ENCODE results near the gene MRTFA.
"Not testable (repeated sequence)": the region's sequence is repeated elsewhere in the genome, so short reads cannot be mapped to it uniquely, and the experiment has no call there.

The MRTFA gene

DNA sequence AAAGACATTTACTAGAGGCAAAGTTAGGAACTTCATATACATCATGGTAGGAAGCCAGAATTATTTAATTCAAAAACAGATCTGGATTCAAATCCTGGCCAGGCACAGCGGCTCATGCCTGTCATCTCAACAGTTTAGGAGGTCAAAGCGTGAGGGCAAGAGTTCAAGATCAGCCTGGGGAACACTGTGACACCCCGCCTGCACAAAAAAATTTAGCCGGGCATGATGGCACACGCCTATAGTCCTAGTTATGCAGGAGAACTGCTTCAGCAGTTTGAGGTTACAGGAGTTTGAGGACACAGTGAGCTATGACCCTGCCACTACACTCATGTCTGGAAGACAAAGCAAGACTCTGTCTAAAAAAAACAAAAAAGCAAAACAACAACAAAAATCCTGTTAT is 8.9 kb downstream of the MRTFA start:
- DNase-seq (ENCODE audit: low read depth in 2 of 2): no peak

DNA sequence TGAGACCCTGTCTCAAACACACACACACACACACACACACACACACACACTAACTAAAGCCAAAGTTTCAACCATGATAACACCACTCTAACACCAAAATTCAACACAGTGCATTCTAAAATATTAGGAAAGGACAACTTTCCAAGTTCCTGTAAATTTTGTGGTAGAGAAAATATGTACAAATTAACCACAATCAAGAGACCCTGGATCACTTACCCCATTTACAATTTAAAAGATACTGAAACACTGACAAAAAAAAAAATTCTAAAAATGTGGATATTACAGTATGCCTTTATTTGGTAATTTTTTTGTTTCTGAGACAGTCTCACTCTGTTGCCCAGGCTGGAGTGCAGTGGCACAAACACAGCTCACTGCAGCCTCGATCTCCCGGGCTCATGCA is 9.7 kb downstream of the MRTFA start:
- DNase-seq (ENCODE audit: low read depth in 2 of 2): no peak

DNA sequence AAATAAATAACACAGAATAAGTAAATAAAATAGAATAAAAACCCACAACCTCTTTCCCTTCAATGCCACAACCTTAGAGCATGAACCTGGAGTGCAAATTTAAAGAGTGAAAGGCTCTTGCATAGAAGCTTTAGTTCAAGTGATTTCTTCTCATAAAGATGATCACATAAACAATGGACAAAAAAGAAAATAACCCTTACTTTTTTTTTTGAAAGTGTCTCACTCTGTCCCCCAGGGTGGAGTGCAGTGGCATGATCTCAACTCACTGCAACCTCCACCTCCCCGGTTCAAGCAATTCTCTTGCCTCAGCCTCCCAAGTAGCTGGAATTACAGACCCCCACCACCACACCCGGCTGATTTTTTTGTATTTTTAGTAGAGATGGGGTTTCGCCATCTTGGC is 10.7 kb downstream of the MRTFA start:
- not testable (repeated sequence) for DNase-seq (ENCODE audit: low read depth in 2 of 2)

DNA sequence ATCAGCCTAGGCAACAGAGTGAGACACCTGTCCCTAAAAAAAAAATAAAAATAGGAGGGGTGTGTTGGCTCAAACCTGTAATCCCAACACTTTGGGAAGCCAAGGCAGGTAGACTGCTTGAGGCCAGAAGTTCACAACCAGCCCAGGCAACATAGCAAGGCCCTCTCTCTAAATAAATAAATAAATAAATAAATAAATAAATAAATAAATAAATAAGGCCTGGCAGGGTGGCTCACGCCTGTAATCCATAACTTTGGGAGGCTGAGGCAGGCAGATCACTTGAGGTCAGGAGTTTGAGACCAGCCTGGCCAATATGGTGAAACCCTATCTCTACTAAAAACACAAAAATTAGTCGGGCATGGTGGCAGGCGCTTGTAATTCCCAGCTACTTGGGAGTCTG is 11.2 kb downstream of the MRTFA start:
- DNase-seq (ENCODE audit: low read depth in 2 of 2): not testable (repeated sequence)

DNA sequence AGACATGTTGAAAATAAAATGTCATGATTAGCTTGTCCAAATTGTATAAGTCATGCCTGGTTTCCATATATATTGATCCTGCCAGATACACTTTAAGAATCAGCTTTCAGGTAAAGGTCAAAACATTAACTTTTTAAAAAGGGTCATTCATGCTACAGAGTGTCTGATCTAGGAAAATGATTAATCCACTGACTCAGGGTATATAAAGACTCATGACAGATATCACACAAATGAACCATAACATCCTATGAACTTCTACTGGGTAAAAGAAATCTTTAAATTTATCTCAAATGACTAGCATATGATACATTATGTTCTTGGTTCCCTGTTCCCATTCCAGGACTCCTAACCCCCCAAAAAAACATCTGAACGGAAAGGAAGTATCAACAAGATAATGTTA is 11.7 kb downstream of the MRTFA start:
- no peak for DNase-seq (ENCODE audit: low read depth in 2 of 2)

DNA sequence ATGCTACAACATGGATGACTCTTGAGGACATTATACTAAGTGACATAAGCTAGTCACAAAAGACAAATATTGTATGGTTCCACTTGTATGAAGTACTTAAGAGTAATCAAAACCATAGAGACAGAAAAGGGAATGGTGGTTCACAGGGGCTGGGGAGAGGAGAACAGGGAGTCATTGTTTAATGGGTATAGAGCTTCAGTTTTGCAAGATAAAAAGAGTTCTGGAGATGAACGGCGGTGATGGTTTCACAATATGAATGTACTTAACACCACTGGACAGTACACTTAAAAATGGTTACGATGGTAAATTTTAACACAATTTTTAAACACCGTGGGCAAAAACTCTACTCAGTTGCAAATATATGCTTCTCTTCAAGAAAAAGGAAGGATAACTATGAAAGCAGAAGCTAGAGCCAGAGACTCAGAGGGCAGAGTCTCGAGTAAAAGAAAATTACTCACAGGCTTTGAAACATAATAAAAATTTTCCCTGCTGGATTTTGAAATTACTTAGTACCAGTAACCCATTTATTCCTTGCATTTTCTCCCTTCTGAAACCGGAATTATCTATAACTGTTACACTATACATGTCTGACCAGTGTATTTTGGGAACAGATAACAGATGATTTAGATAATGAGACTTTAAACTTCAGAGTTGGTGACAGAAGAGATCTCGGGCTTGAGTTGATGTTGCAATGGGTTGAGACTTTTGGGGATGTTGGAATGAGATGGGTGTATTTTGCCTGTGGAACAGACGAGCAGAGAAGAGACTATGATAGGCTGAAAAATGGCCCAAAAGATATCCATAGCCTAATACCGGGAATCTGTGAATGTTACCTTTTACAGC is 15.0 kb downstream of the MRTFA start:
- DNase-seq (ENCODE audit: low read depth in 2 of 2): no peak

DNA sequence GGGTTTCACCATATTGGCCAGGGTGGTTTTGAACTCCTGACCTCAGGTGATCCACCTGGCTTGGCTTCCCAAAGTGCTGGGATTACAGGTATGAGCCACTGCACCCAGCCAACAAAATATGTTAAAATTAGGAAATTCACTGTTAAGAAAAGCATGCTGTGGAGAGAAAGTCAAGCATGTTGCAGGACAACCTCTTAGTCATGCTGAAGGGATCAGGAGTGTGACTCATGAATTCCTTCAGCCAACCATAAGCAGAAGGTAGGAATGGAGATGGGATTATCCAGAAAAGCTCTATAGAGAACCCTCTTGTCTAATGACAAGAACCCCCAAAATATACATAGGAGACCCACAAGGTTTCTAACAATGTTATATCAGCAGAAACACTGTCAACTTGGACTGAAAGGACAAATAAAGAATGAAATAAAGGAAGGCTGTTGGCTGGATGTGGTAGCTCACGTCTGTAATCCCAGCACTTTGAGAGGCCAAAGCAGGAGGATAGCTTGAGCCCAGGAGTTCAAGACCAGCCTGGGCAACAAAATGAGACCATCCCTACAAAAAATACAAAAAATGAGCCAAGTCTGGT is 16.0 kb downstream of the MRTFA start:
- no peak for DNase-seq (ENCODE audit: low read depth in 2 of 2)

DNA sequence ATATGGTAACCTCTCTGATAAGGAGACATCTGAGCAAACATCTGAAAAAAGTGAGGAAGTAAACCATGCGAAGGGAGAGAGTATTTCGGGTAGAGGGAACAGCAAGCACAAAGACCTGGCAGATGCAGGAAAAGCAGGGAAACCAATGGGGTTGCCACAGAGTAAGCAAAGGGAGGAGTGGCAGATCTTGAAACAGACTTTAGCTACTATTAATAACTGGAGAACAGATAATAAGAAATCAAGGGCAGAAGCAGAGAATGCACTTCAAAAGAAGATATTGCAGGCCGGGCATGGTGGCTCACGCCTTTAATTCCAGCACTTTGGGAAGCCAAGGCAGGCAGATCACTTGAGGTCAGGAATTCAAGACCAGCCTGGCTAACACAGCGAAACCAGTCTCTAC is 18.1 kb downstream of the MRTFA start:
- no peak for DNase-seq (ENCODE audit: low read depth in 2 of 2)

DNA sequence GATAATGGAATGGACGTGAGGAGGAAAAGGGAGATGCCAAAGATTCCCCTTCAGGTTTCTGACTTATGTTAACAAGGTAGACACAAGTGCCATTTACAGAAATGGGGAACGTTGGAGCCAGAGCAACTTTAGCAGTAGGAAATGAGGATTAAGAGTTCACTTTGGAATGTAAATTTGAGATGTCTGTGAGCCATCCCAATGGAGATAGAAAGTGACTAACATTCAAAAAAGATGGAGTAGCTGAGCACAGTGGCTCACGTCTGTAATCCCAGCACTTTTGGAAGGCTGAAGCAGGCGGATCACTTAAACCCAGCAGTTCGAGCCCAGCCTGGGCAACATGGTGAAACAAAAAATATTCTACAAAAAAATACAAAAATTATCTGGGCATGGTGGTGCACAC is 19.9 kb downstream of the MRTFA start:
- DNase-seq (ENCODE audit: low read depth in 2 of 2): no peak

DNA sequence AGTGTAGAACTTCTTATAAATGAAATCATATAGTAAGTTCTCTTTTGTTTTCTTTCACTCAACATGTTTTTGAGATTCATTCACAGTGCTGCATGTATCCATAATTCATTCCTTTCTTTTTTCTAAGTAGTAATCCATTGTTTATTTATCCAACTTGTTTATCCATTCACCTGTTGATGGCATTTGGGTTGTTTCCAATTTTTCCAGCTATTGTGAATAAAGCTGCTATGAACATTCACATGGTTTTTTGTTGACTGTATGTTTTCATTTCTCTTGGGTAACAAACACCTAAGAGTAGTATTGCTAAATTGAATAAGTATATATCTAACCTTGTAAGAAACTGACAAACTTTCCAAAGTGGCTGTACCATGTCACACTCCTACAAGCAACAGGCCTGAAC is 23.5 kb downstream of the MRTFA start:
- DNase-seq (ENCODE audit: low read depth in 2 of 2): no peak

DNA sequence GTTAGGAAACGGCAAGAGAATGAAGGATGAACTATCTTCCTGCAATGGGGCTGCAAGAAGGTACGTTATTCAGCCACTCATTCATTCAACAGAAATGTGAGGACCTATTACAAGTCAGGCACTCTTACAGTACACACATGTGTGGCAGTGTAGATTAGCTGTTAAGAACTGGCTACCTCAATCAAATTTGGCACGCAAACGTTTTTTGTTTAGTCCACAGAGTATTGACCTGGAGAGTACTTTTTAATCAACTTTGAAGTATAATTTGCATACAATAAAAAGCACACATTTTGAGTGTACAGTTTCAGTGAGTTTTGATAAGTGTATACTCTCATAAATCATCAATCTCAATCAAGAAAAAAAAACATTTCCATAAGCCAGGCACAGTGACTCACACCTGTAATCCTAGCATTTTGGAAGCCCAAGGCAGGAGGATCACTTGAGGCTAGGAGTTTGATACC is 24.2 kb downstream of the MRTFA start:
- no peak for DNase-seq (ENCODE audit: low read depth in 2 of 2)

DNA sequence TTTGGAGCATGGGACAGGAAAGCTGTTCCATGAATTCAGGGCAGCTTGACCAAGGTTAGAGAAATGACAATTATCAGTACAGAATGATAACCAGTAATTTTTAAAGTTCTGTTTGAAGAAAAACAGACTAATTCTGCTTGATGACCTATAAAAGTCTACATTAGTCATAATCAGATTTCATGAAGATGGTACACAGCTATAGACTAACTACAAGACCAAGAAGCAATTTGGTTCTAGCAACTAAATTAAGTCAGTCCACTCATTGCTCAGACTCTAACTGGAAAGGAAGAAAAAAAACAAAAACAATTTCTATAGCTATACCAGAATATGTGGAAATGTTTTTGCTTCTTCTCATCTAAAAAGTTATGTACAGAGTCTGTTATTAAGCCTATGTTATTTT is 24.9 kb downstream of the MRTFA start:
- no peak for DNase-seq (ENCODE audit: low read depth in 2 of 2)

DNA sequence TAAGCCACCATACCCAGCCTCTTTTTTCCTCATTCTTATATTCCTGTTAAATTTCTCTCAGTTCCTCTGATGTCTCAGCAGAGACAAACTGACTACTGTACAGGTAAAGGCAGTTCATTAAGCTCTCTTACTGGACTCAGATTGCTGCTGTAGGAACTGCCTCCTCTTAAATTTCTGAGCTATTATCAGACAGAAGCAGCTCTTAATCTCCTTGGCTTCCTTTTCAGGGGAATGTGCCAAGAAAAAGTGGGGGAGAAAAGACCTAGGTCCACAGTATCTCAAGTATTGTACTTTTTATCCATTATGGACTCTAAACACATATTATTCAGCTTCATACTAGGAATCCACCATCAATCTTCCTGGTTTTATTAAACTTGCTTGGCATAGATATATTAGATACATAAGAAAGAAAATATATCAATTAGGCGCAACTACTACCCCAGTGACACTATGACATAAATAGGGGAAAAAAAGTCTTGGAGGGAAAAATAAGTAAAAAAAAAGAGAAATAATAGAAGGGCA is 26.1 kb downstream of the MRTFA start:
- DNase-seq (ENCODE audit: low read depth in 2 of 2): no peak

DNA sequence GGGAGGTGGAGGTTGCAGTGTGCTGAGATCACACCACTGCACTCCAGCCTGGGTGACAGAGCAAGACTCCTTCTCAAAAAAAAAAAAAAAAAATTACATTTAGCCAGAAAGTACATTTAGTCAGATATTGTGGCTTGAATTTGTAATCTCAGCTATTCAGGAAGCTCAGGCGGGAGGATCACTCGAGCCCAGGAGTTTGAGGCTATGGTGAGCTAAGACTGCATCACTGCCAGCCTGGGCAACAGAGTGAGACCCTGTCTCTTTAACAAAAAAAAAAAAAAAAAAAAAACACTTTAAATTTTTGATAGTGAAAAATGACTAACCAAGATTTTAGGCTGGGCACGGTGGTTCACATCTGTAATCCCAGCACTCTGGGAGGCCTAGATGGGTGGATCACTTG is 27.3 kb downstream of the MRTFA start:
- no peak for DNase-seq (ENCODE audit: low read depth in 2 of 2)

DNA sequence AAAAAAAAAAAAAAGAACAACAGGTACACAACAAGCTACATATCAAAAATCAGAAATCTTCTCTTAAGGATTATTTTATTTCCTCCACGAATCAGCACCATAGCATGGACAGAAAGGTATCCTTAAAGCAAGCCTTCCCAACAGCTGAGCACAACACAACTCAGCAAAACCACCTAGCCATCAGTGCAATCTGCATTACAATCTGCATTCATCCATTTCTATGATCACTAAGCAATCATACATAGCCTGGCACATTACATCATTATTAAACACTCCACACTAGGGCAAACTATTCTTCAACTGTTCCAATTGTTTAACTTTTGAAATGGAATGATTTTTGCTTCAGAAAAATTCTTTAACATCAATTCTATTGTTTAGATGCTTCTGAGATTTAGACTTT is 29.0 kb downstream of the MRTFA start:
- DNase-seq (ENCODE audit: low read depth in 2 of 2): no peak

DNA sequence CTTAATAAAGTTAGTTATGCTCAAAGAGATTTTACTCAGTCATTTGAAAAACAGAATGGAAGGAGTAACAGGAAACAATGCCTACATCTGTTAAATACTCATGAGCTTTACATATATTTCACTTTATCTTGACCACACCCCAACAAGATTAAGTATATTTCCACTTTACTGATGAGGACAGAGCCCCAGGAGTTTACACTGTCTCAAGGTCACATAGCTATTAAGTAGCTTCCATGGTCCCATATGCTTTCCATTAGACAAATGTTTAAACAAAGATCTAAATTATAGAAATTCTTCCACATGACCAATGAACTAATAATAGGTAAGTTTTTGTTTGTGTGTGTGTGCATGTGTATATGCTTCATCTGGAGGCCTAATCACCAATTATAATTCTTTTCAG is 30.2 kb downstream of the MRTFA start:
- DNase-seq (ENCODE audit: low read depth in 2 of 2): no peak

DNA sequence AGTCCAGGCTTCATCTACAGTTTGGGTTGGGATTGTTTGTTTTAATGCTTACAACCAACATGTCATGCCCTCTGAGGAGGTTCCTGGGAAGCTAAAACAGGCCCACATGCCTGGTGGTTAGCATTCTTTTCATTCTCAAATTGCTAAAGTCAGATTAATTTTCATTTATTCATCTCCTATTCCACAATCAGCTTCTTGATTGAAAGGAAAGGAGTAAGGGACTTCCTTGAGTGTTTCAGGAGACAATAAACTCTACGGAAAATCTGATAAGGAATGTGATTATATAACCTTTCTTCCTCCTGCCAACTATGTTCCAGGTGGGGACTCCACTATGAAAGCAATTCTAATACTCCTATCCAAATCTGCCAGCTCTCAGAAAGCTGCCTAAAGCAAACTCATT is 30.8 kb downstream of the MRTFA start:
- DNase-seq (ENCODE audit: low read depth in 2 of 2): no peak

DNA sequence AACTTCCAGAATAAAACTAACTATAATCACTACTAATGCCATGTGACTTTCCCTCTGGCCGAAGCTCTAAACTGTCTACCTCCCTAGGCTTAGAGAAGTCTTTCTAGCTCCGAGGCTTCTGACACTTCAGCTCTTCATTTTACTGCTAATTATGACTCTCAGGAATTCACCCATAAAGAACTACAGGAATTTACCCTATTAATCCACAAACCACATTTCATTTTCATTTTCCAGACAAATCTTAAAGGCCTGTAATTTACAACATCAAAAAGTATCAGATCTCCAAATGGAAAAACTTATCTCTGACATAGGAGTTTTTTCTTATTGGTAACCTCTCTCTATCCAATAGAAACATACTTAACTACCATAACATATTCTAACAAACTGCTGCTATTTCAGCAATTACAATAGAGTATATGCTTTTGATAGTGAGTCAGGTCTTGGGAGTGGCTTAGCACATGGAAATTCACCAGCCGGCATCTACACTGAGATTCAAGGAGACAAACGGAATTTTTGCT is 33.4 kb downstream of the MRTFA start:
- DNase-seq (ENCODE audit: low read depth in 2 of 2): no peak

DNA sequence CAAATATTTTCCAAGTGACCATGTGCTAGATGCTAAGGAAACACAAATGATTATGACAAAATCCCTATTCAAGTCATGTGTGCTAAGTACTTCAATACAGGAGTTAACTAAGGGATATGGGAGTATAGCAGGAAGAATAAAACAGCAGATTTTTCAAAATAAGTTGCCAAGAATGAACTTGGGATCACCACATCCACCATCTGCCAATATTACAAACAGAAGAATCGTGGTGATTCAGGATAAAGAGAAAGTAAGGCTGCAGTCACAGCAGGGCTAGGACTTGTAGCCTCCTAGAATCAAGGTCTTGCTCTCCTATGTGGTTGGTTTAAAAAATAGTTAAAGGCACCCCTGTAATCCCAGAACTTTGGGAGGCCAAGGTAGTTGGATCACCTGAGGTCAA is 34.3 kb downstream of the MRTFA start:
- DNase-seq (ENCODE audit: low read depth in 2 of 2): no peak

DNA sequence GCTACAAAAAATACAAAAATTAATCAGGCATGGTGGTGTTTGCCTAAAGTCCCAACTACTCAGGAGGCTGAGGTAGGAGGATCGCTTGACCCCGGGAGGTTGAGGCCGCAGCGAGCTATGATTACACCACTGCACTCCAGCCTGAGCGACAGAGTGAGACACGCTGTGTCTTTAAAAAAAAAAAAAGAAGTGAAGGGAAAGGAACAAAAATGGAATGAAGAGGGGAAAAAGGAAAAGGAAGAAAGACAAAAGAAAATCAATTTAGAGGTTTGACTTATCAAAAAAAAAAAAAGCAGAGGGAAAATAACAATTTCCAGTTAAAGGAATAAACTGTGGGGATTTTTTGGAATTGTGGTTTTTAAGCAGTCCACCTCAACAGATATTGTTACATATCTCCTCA is 36.8 kb downstream of the MRTFA start:
- no peak for DNase-seq (ENCODE audit: low read depth in 2 of 2)

DNA sequence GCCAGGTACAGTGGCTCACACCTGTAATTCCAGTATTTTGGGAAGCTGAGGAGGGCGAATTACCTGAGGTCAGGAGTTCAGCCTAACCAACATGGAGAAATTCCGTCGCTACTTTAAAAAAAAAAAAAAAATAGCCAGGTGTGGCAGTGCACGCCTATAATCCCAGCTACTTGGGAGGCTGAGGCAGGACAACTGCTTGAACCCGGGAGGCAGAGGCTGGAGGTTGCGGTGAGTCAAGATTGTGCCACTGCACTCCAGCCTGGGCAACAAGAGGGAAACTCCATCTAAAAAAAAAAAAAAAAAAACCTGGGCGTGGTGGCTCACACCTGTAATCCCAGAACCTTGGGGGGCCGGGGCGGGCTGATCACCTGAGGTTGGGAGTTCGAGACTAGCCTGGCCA is 37.8 kb downstream of the MRTFA start:
- DNase-seq (ENCODE audit: low read depth in 2 of 2): not testable (repeated sequence)

DNA sequence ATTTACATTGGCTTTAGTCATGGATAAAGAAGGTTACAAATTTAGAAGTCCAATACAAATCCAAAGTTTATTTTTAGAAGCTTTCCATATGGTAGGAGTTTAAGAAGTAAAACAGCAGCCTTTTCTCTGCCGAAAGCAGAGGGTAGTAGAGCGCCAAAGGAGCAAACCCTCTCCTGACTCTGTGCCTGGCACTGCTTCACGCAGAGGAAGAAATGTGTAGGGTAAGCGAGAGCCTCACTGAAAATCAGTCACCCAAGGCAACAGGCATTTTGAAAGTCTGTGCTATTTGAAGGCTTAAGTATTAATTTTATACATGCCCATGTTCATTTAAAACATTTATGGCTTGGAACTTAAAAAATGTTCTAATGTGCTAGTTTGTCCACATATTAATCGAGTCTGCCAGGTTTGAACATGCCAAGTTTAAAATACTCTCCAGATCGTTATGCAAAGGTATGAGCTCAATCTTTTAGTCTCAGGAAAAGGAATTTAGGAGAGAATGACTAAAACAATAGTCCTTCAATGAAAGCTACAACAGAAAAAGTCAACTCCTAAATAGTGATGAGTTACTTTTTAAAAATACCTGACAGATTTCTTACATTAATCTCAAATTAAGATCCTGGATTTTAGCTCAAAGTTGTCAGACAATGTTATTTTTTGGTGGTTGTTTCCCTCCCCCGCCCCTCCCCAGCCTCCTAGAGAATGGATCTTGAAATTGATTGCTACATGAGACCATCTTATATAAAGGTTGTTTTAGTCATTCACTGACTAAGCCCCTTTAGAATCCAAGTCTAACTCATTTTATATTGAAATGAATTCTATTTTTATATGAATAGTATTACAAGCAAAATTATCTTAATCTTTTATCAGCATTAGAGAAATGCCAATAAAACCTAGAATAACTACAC is 38.7 kb downstream of the MRTFA start:
- DNase-seq (ENCODE audit: low read depth in 2 of 2): no peak
